UCSD-AML1 (cell line): ENCODE measurements around the gene USP51.
"Not testable (repeated sequence)": the region's sequence is repeated elsewhere in the genome, so short reads cannot be mapped to it uniquely, and the experiment has no call there.

Experiments used
- DNase-seq: peaks from one replicate; lab custom pipeline; 2025; ENCODE audit not compliant: unreplicated experiment; lab: John Stamatoyannopoulos, UW

USP51 gene

GRCh38 chrX:55489314-55490009 lies at the start of gene USP51:
TSS of gene USP51 (minus strand) at chrX:55489848. CDS start at chrX:55488939, 909 bp downstream.
- DNase-seq: peak; percentile 28

DNA sequence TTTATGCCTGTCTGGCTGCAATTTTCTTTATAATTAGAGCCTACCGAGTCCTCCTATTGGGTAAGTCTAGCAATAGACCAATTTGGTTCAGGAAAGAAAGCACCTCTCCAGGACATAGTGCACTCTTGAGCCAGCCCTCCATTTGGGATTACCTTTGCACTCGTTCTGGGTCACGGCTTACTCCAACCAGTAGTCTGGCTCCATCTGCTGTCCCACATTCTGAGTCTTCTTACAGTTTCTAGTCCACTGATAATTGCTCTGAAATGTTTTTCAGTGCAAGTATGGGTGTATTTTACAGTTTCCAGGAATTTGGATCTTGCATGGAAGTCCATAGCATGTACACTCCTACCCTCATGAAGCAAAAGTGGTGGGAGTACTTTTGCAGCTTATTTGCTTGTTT lies 34.8 kb upstream of the USP51 start:
- DNase-seq: no peak

- no peak for DNase-seq
Observed at GRCh38 chrX:55523356-55523755, 33.7 kb upstream of the USP51 start.

DNA sequence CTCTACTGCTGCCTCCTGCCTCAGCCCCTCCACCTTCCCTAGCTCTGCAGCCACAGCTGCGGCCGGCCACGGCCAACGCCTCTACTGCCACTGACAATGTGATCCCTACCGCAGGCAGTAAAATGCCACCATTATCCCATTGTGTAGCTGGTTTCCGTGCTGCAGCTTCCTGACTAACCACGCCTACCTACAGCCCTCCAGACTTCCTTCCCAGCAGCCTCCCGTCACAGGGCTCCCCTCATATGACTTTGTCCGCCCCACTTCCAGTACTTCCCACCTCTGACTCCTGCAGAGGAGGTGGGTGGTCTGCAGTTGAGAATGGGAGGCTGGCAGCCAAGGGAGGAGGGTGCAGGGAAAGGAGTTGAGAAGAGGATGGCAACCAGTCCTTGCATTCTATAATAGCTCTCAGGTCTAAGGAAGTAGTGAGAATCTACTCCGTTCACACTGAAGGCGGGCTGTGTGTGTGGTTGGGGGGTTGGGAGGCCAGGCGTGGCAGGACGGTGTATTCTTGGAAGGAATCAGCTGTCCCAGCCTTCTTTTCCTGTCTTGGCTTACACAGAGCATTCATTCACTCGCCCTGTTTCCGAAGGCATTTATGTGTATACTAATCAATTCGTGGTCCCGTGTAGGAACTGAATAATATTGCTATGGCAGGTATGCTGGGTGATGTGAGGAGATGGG lies 33.1 kb upstream of the USP51 start:
- DNase-seq: no peak

- DNase-seq: no peak
Observed at GRCh38 chrX:55521687-55522086, 32.0 kb upstream of the USP51 start.

GRCh38 chrX:55516794-55517481 lies 27.3 kb upstream of the USP51 start:
- DNase-seq: not testable (repeated sequence)

DNA sequence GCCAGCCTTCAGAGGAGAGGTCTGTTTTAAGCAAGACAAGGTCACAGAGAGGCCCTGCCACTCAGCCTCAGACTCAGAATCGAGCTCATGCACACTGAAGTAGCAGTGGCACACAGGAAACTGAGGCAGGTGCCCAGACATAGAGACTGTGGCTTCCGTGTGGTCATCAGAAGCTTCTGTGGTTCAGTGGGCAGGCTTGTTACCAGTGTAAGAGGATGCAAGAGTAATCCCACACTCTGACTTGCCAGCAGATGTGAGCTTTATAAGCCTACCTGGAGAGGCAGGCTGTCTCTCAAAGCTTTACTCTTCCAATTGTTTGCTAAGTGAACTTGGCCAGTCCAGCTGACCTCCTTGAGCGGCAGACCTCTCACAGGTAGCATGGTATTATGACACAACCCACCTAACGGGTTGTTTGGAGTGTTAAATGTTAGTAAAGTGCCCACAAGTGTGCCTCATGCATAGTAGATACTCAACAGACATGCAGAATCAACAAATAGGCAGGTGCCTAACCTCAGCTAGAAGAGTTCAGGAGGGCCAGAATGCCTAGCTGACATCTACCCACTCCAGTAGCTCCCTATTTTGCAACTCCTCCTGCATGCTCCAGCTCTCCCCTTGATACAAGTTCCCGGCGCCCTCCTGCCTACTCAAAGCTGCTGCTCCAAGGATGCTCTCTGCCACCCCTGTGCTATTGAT lies 23.5 kb upstream of the USP51 start:
- DNase-seq: not testable (repeated sequence)

DNA sequence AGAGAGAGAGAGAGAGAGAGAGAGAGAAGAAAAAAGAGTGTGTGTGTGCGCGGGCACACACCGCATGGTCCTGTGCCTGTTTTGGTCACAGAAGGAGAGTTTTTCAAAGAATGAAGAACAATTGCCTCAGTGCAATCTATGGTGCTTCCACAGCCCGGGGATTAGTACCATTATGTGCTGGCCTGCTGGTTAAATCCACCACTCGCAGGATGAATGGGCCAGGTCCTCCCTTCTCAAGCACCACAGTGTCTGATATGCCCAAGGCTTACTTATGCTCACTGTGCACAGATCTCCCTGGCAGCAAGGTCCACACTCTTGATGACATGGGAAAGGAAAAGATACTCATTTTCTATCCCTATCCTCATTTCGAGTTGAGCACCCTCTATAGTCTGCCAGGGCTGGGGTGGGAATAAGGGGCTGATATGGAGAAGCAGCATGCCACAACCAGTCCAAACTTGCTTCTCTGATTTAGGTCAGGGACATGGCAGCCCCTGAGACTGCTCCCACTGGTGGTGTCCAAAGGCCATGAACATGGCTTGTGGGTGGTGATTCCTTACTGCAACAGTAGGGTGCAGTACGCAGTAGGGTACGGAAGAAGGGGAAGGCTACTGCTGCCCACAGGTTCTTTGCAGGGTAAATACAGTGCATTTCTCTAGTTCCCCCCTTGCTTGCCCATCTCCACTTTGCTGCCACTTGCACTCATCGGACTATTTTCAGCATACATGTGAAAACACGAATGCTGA lies 18.9 kb upstream of the USP51 start:
- not testable (repeated sequence) for DNase-seq

GRCh38 chrX:55507699-55508098 lies 18.1 kb upstream of the USP51 start:
- not testable (repeated sequence) for DNase-seq

DNA sequence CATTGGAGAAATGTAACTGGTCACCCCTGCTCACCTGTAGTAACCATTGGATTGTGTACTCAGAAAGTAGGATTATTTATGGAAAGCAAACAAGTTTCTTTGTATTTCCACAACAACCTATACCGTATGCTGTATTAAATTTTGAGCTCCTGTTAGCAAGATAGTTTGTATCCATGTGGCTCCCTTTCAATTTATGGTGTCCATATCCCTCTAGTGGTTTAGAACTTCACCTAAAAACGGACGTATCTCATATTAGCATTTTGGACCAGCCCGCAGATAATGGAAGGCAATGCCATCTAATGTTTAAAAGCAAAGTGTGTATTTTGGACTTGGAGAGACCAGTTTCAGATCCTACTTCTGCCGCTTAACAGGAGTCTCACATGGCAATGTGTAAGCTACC lies 17.4 kb upstream of the USP51 start:
- DNase-seq: not testable (repeated sequence)

DNA sequence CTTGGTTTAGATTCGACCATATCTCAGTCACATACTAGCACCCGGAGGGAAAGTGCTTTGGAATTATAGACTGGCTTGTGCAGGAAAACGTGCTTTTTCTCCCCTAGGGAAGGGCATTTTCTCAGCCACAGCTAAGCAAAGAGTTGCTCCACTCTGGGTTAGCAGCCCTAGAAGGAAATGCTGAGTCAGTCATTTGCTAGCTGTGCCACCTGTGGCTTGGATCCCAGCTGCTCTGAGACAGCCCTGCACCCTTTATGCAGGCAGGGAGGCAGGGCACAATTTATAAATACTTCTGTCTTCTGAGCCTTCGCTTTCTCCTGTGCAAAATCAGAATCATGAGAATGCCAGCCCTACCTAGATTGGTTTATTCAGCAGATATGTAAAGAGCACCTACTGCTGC lies 1.3 kb upstream of the USP51 start:
- no peak for DNase-seq

GRCh38 chrX:55490121-55490520 lies 473 bp upstream of the USP51 start:
- no peak for DNase-seq

DNA sequence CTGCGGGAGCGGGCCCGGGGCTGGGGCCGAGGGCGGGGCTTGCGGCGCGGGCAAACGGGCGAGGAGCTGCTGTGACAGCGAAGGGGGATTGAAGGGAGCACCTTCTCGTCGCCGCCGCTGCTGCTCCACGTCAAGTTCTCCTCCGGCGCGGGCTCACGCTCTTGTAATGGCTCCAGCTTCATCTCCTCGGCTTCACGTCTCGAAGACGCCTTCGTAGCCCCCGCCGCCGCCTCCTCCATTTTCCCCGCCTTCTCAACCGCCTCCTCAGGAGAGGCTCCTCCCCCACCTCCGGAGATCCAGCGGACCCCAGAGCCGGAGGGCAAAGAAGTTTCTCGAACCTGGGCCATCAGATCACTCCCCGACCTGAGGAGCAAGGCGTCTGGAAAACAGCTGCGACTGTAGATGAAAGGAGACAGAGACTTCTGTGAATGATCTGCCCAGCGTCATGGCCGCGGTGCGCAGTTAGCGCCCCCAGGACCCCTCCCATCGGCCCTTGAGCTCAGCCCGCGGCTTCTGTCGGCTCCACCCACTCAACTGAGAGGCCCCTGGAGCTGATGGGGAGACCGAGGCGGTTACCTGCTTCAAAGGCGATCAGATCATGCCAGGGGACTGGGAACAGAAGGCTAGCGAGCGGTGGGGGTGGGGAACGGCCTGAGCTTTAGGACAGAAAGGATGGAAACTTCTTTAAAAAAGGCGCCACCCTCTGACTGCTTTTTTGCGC lies 895 bp downstream of the USP51 start:
- no peak for DNase-seq

GRCh38 chrX:55488006-55488592 lies 1.5 kb downstream of the USP51 start:
- DNase-seq: no peak

DNA sequence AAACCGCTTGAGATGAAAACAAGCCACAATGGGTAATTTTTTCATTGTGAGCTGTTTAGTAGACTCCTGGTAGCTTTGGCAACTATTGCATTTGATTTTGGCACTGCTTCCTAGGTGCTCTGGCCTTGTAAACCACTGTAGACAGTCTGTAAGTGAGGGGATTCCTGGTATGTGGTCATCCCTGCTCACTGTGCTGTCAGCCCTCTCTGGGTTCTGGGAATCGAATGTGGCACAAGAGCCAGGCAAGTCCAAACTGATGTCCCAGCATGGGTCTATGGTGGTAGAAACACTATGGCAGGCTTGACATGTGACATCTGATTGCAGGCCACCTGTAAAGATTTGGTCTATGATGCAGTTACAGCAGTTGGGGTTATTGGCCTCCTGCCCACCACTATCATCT lies 2.5 kb downstream of the USP51 start:
- DNase-seq: no peak

DNA sequence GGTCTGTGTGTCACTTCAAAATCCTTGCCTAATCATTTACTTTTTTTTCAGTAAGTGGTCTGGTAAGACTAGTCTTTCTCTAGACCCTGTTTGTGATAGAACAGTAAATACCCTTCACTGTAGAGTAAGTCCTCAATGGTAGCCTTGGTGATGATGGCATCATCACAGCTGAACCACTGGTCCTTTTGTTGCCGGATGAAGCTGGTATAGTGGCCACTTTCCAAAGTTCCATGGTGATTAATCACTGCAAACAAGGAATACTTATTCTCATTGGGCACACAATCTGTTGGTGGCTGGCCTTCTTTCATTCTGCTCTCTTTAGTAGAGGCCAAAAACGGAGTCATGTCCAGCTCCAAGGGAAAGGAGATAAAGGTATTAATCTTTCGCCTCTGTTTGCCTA lies 2.9 kb downstream of the USP51 start:
- DNase-seq: no peak

GRCh38 chrX:55484948-55485347 lies 4.7 kb downstream of the USP51 start:
- DNase-seq: no peak

DNA sequence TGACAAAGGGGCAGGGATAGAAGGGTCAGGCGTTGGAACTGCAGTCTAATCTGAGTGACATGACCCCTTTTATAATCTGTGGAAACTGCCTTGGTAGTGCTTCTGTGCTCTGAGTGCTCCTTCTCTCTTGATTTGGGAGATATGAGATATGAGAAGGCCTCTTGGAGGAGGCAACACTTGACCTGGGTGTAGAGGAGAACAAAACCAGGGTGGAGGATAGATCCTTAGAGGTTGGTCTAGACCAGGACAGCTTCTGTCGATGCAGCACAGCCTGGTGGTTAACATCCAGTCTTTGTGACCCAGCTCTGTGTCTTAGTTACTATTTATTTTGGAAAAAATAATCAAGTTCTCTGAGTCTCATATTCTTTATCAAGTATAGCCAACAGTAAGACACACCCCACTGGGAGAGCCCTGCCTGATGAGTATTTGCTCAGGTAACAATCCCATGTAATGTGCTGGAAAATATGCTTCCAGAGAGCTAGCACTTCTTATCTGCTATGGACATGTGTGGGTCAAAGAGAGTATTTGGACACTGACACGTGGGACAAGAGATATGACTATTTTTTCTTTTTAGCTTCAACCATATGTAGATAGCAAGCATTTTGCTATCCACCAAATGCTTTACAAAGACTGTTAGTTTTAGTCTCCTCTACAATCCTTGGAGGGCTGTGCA lies 9.1 kb downstream of the USP51 start:
- DNase-seq: no peak

- not testable (repeated sequence) for DNase-seq
Observed at GRCh38 chrX:55479956-55480355, 9.7 kb downstream of the USP51 start.
